HepG2 (cell line): ENCODE data around the gene APOM. TPM values are rescaled to one million over a fixed set of nuclear protein-coding genes. Genes with fewer than 3 reads are reported as not detected.

Source experiments
- CC2D1A ChIP-seq: sonication (generic); formaldehyde crosslinking; IDR thresholded peaks from 2 replicates; pipeline ENCODE4 v1.8.1; 2023; ENCODE audit warnings: mild to moderate bottlenecking, missing genetic modification reagents
- ETV6 ChIP-seq: sonication (generic); formaldehyde crosslinking; conservative IDR thresholded peaks from 2 replicates; pipeline ENCODE4 v1.4.0; 2020; ENCODE audit warnings: missing genetic modification reagents
- FOXA1 ChIP-seq, 2 experiments: fragments of 450-650 bp in 1 of 2; sonication (generic) in 1 of 2; formaldehyde crosslinking in 1 of 2; IDR thresholded peaks; 2 replicates each; pipeline versions ENCODE4 v1.4.0 to v1.6.1; 2016 to 2020; ENCODE audit warnings: missing genetic modification reagents in 1 of 2
- FOXK2 ChIP-seq: fragments of 450-650 bp; IDR thresholded peaks from 2 replicates; pipeline ENCODE4 v1.6.1; 2016
- GABPB1 ChIP-seq: IDR thresholded peaks from 2 replicates; pipeline ENCODE4 v1.6.1; 2016; ENCODE audit warnings: mild to moderate bottlenecking, missing genetic modification reagents, moderate library complexity, missing compliant biosample characterization
- MTF2 ChIP-seq: sonication (generic); formaldehyde crosslinking; IDR thresholded peaks from 2 replicates; pipeline ENCODE4 v1.5.0; 2020; ENCODE audit warnings: missing genetic modification reagents, borderline replicate concordance
- NCOA1 ChIP-seq: sonication (generic); formaldehyde crosslinking; IDR thresholded peaks from 2 replicates; pipeline ENCODE4 v1.9.0; 2021; ENCODE audit warnings: missing genetic modification reagents
- NPAS2 ChIP-seq: sonication (generic); formaldehyde crosslinking; IDR thresholded peaks from 2 replicates; pipeline ENCODE4 v1.8.0; 2022; ENCODE audit warnings: mild to moderate bottlenecking, missing genetic modification reagents, borderline replicate concordance
- ZFP90 ChIP-seq: sonication (generic); formaldehyde crosslinking; IDR thresholded peaks from 2 replicates; pipeline ENCODE4 v1.8.0; 2022; ENCODE audit warnings: missing genetic modification reagents, mild to moderate bottlenecking, inconsistent platforms, borderline replicate concordance
- ZNF225 ChIP-seq: sonication (generic); formaldehyde crosslinking; IDR thresholded peaks from 2 replicates; pipeline ENCODE4 v1.4.0; 2020; ENCODE audit warnings: mild to moderate bottlenecking, missing genetic modification reagents
- ZNF326 ChIP-seq: sonication (generic); formaldehyde crosslinking; IDR thresholded peaks from 2 replicates; pipeline ENCODE4 v1.4.0; 2020; ENCODE audit warnings: missing genetic modification reagents, borderline replicate concordance
- ZNF775 ChIP-seq: sonication (generic); formaldehyde crosslinking; IDR thresholded peaks from 2 replicates; pipeline ENCODE4 v1.4.0; 2020; ENCODE audit warnings: missing genetic modification reagents, mild to moderate bottlenecking, moderate library complexity, borderline replicate concordance
- ZNF891 ChIP-seq: sonication (generic); formaldehyde crosslinking; IDR thresholded peaks from 2 replicates; pipeline ENCODE4 v1.5.0; 2020; ENCODE audit warnings: mild to moderate bottlenecking, missing genetic modification reagents
- polyA plus RNA-seq, 8 experiments: library from polyadenylated mRNA; depleted of rRNA in 3 of 8; stranded (reverse) in 7 of 8; unstranded in 1 of 8; fragments of >200 nt; fragmentation: Illumina TruSeq in 4 of 8; extraction: Trizol in 4 of 8; gene quantifications; 2 replicates each; pipeline versions ENCODE4 v1.2.1 to v1.2.3, GENCODE V29; 2011 to 2016; ENCODE audit warnings: low read depth in 4 of 8, missing spikeins in 1 of 8, mixed read lengths in 1 of 8; ENCODE audit not compliant: insufficient read depth in 1 of 8
- total RNA-seq, 5 experiments: library from RNA; depleted of rRNA; stranded (reverse); fragments of >200 nt; fragmentation: Illumina TruSeq; extraction: Trizol; gene quantifications; 2 replicates each; pipeline ENCODE4 v1.2.3, GENCODE V29; 2016; ENCODE audit warnings: low read depth in 1 of 5
- TF ChIP-seq, protein P1 (sequence below): sonication (generic); formaldehyde crosslinking; IDR thresholded peaks from 2 replicates; pipeline ENCODE4 v1.8.1; 2022; ENCODE audit warnings: low read depth, mild to moderate bottlenecking, missing genetic modification reagents
- TF ChIP-seq, protein P2 (sequence below): sonication (generic); formaldehyde crosslinking; IDR thresholded peaks from 2 replicates; pipeline ENCODE4 v1.9.0; 2021; ENCODE audit warnings: missing genetic modification reagents, borderline replicate concordance
- TF ChIP-seq, protein P3 (sequence below): sonication (generic); formaldehyde crosslinking; IDR thresholded peaks from 2 replicates; pipeline ENCODE4 v1.4.0; 2020; ENCODE audit warnings: missing genetic modification reagents
- TF ChIP-seq, protein P4 (sequence below): sonication (generic); formaldehyde crosslinking; conservative IDR thresholded peaks from 2 replicates; pipeline ENCODE4 v1.4.0; 2020; ENCODE audit warnings: mild to moderate bottlenecking, missing genetic modification reagents, moderate library complexity
- TF ChIP-seq, protein P5 (sequence below): sonication (generic); formaldehyde crosslinking; IDR thresholded peaks from 2 replicates; pipeline ENCODE4 v1.8.1; 2023; ENCODE audit warnings: mild to moderate bottlenecking, moderate library complexity, missing genetic modification reagents

Gene APOM
- total and polyA plus RNA-seq, 2 of the 13 experiments (the other 11 are each of a cell fraction or from before 2014, with no cell fraction given) = 98.2 to 1,140 TPM

DNA sequence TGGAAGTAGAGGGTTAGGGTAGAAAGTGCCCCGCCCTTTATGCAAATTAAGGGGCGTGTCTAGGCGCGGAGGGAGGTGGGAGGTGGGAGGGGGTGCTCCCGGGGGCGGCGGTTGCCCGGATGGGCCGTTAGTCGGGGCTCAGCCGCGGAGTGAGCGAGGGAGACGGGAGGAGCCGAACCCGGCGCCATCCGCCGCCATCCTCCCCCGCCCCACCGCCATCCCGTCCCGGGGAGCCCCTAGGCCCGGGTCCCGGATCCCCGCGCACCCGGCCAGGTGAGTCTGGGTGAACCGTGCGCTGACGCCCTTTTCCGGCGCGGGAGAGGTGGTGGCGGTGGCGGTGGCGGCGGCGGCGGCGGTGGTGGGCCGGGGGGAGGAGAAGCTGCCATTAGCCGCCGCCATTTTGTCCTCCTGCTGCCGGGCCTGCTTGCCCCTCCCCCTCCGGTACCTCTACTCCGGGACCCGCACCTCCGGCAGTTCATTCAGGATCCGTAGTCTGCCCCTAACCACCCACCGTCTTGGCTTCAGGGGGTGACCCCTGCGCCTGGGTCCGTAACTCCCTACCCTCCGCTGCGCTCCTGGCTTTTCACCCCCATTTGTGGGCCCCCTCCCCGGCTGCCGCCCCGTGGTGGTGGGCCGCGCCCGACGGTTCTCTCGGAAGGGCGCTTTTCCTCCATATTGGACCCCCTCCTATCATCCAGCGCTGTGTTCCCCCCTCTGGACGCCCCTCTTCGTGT, 34.9 kb upstream of the APOM start, which contains the start of gene PRRC2A (continued):
- TF ChIP-seq ZFP90 (CRISPR knock-in tag) (no peak; the same call in 1 of the 2 replicates), ETV6 (CRISPR knock-in tag) (peak; percentile 45; the same call in 1 of the 2 replicates), CC2D1A (CRISPR knock-in tag) (no peak), ZNF326 (CRISPR knock-in tag) (no peak), FOXK2 (no peak), MTF2 (CRISPR knock-in tag) (peak; percentile 93), NPAS2 (no peak), ZNF891 (CRISPR knock-in tag) (peak; percentile 81; the same call in 1 of the 2 replicates), ZNF225 (CRISPR knock-in tag) (no peak), ZNF775 (CRISPR knock-in tag) (no peak; the same call in 1 of the 2 replicates), GABPB1 (CRISPR knock-in tag) (peak; percentile 83), NCOA1 (no peak), FOXA1 (IDR thresholded peaks at IDR 0.05) (no peak), FOXA1 (CRISPR knock-in tag; IDR thresholded peaks at IDR 0.05) (no peak)
- TF ChIP-seq, protein P1, sequence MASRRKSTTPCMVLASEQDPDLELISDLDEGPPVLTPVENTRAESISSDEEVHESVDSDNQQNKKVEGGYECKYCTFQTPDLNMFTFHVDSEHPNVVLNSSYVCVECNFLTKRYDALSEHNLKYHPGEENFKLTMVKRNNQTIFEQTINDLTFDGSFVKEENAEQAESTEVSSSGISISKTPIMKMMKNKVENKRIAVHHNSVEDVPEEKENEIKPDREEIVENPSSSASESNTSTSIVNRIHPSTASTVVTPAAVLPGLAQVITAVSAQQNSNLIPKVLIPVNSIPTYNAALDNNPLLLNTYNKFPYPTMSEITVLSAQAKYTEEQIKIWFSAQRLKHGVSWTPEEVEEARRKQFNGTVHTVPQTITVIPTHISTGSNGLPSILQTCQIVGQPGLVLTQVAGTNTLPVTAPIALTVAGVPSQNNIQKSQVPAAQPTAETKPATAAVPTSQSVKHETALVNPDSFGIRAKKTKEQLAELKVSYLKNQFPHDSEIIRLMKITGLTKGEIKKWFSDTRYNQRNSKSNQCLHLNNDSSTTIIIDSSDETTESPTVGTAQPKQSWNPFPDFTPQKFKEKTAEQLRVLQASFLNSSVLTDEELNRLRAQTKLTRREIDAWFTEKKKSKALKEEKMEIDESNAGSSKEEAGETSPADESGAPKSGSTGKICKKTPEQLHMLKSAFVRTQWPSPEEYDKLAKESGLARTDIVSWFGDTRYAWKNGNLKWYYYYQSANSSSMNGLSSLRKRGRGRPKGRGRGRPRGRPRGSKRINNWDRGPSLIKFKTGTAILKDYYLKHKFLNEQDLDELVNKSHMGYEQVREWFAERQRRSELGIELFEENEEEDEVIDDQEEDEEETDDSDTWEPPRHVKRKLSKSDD (CRISPR knock-in tag) = peak; percentile 94
- TF ChIP-seq, protein P2, sequence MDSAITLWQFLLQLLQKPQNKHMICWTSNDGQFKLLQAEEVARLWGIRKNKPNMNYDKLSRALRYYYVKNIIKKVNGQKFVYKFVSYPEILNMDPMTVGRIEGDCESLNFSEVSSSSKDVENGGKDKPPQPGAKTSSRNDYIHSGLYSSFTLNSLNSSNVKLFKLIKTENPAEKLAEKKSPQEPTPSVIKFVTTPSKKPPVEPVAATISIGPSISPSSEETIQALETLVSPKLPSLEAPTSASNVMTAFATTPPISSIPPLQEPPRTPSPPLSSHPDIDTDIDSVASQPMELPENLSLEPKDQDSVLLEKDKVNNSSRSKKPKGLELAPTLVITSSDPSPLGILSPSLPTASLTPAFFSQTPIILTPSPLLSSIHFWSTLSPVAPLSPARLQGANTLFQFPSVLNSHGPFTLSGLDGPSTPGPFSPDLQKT = no peak
- TF ChIP-seq, protein P3, sequence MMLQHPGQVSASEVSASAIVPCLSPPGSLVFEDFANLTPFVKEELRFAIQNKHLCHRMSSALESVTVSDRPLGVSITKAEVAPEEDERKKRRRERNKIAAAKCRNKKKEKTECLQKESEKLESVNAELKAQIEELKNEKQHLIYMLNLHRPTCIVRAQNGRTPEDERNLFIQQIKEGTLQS = 0 out of 2 replicates have a peak, but pooled peaks have one; percentile 44
- TF ChIP-seq, protein P4, sequence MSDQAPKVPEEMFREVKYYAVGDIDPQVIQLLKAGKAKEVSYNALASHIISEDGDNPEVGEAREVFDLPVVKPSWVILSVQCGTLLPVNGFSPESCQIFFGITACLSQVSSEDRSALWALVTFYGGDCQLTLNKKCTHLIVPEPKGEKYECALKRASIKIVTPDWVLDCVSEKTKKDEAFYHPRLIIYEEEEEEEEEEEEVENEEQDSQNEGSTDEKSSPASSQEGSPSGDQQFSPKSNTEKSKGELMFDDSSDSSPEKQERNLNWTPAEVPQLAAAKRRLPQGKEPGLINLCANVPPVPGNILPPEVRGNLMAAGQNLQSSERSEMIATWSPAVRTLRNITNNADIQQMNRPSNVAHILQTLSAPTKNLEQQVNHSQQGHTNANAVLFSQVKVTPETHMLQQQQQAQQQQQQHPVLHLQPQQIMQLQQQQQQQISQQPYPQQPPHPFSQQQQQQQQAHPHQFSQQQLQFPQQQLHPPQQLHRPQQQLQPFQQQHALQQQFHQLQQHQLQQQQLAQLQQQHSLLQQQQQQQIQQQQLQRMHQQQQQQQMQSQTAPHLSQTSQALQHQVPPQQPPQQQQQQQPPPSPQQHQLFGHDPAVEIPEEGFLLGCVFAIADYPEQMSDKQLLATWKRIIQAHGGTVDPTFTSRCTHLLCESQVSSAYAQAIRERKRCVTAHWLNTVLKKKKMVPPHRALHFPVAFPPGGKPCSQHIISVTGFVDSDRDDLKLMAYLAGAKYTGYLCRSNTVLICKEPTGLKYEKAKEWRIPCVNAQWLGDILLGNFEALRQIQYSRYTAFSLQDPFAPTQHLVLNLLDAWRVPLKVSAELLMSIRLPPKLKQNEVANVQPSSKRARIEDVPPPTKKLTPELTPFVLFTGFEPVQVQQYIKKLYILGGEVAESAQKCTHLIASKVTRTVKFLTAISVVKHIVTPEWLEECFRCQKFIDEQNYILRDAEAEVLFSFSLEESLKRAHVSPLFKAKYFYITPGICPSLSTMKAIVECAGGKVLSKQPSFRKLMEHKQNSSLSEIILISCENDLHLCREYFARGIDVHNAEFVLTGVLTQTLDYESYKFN (CRISPR knock-in tag) = 0 out of 2 replicates have a peak, but pooled peaks have one; percentile 6
- TF ChIP-seq, protein P5, sequence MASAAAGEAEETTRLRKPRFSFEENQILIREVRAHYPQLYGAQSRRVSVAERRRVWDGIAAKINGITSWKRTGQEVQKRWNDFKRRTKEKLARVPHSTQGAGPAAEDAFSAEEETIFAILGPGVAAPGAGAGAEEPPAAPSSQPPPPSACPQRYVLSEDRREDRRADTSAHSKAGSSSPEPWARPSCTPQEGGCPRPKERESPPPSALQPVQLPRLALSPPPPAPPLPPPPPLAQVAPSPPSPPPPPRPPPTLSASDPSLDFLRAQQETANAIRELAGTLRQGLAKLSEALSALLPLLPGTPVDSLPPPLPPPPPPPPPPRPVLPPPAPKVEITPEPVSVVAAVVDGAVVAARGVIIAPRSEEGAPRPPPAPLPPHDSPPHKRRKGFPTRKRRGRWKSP (CRISPR knock-in tag) = no peak; the same call in 1 of the 2 replicates
